Measurements from ENCODE around the gene SKI. TPM values are rescaled to one million over a fixed set of nuclear protein-coding genes. Genes with fewer than 3 reads are reported as not detected.
A peak's percentile ranks its signal among the peaks of the same experiment; 100 is the strongest.

SKI gene
- total RNA-seq, 1 donor: 36.6 TPM

DNA sequence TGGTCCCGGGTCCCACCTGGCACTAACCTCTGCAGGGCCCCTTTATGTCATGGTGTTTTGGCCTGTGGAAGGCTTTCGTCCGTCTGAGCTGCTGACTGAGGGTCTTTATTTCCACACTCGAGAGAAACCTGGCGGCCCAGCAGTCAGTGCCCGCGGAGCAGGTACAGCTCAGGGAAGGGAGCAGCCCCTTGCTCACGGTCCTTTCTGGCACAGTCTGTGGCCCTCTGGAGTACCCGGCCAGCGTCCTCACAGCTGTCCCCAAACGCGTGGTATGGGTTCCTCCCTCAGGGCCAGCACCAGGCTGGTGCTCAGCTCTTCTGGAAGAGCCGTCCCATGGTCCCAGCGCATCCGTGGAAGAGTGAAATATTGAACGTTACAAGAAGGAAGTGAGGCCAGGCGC lies 24.3 kb downstream of the SKI start:
- no peak for DNase-seq (ENCODE audit: low read depth)
- H3K4me3 ChIP-seq (ENCODE audit: low read depth, low read length): no peak overlapping the region

GRCh38 chr1:2253036-2253796 lies 25.1 kb downstream of the SKI start:
- H3K4me3 ChIP-seq (ENCODE audit: low read depth, low read length): no peak overlapping the region
- TF ChIP-seq CTCF (IDR thresholded peaks at IDR 0.05; ENCODE audit: insufficient read depth, low read length): no peak
- no peak for DNase-seq (ENCODE audit: low read depth)

More for the DNA sequence above, 24.3 kb downstream of the SKI start:
- no peak for TF ChIP-seq CTCF (IDR thresholded peaks at IDR 0.05; ENCODE audit: insufficient read depth, low read length)

GRCh38 chr1:2253797-2254480 lies 25.8 kb downstream of the SKI start:
- no peak for TF ChIP-seq CTCF (IDR thresholded peaks at IDR 0.05; ENCODE audit: insufficient read depth, low read length)
- no peak for DNase-seq (ENCODE audit: low read depth)
- no peak overlapping the region for H3K4me3 ChIP-seq (ENCODE audit: low read depth, low read length)

- no peak overlapping the region for H3K4me3 ChIP-seq (ENCODE audit: low read depth, low read length)
- DNase-seq (ENCODE audit: low read depth): no peak
These were observed 26.9 kb downstream of the SKI start for GRCh38 chr1:2255047-2255419.

GRCh38 chr1:2255420-2256369 lies 27.6 kb downstream of the SKI start:
- DNase-seq (ENCODE audit: low read depth): peak; percentile 57
- TF ChIP-seq CTCF (IDR thresholded peaks at IDR 0.05; ENCODE audit: insufficient read depth, low read length): no peak
- no peak overlapping the region for H3K4me3 ChIP-seq (ENCODE audit: low read depth, low read length)

More at GRCh38 chr1:2255047-2255419, 26.9 kb downstream of the SKI start:
- no peak for TF ChIP-seq CTCF (IDR thresholded peaks at IDR 0.05; ENCODE audit: insufficient read depth, low read length)

- no peak overlapping the region for H3K4me3 ChIP-seq (ENCODE audit: low read depth, low read length)
- no peak for DNase-seq (ENCODE audit: low read depth)
- TF ChIP-seq CTCF (IDR thresholded peaks at IDR 0.05; ENCODE audit: insufficient read depth, low read length): no peak
These were observed 28.5 kb downstream of the SKI start for GRCh38 chr1:2256435-2257244.
